SKM-1 (cell line): ENCODE results near the gene HIF3A.
"Not testable (repeated sequence)": the region's sequence is repeated elsewhere in the genome, so short reads cannot be mapped to it uniquely, and the experiment has no call there.

ENCODE experiments used
- DNase-seq: peaks from one replicate; lab custom pipeline; 2025; ENCODE audit not compliant: unreplicated experiment; lab: John Stamatoyannopoulos, UW

The HIF3A gene

DNA sequence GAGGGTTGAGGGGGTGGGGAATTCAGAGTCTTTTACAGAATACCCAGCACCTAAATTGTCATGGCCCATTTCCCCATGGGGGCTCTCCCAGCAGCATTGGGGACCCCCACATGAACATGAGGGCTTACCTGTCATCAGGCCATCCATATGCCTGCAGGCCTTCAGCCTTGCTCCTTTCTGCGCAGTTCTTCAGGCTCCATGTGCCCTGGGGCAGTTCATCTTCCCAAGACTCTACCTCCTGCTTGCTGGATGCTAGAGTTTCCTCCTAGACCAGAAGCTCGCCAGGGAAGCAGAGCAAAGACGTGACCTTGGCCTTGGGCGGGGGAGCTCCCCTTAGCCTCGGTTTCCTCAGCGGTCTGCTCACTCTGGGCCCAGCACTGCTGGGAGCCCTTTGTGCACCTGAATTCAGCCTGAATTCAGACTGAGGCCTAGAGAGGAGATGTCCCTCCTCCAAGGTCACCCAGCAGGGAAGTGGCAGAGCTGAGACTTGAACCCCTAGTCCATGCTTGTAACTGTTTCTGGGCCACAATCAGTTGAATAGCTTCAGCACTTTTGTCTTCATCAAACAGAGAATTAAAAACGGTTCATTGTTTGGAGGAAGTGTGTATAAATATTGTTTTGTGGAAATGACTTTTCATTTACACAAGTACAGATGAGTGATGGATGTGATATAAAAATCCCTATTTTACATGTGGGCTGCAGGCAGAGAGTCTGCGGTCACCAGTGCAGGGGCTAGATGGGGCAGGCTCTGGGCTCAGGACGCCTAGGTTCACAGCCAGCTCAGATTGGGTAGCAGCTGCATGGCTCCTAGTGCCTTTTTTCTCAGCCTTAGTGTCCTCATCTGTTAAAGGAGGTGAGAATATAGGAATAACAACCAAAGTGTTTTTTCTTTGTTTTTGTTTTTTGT is 59.6 kb downstream of the HIF3A start:
- DNase-seq: no peak

DNA sequence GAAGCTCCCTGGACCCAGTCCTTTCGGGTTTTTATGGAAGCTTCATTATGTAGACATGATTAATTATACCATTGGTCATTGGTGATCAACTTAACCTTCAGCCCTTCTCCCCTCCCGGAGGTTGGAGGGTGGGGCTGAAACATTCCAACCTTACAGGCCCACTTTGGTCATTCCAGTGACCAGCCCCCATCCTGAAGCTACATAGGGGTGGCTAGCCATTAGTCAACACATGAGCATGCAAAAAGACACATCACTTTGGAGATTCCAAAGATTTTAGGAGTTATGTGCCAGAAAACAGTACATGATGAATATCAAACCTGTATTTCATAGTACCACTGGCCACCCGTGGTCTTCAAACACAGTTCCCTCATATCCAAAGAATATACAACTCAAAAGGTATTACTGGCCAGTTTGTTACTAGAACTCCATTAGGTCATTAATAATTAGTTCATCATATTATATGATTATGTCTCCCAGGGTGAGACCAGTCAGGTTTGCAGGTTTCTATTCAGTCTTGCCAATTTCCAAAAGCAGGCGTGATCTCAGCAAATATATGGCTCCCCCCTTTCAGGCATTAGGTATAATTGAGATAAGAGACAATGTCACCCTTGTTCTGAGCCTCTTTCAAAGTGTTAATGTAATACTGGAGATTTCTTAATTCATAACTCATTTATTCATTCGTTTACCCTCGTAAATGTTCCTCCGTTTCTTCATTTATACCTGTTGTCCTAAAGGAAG is 61.2 kb downstream of the HIF3A start:
- no peak for DNase-seq

DNA sequence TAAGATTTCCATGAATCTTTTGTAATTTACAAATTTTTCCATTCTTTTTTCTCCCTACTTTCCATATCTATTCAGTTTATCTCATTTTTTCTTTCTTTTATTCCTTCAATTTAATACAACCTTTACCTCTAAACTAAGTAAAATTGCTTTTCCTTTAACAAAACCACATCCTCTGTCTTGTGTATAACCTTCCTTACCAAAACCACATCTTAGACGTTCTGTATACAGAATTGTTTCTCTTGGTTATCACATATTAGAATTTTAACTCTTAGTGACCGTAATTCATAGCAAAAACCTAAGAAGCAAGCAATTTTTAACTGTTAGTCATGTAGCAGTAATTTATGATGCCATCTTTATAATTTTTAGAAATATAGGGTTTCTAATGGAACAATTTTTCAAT is 65.1 kb downstream of the HIF3A start:
- no peak for DNase-seq

DNA sequence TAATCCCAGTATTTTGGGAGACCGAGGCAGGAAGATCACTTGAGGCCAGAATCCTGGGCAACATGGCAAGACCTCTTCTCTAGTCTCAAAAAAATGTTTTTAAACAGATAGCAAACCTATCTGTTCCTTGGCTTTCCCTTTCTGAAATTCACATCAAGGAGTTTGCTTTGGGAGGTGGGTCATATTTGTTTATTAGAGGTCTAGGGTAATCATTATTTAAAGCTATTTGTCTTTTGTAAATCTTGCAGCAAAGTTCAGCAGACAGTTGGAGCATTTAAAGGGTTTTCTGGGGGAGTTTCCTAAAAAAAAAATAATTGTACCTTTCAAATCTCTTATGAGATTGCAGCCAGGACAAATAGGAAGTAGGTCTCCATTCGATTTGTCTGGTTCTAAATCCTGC is 67.5 kb downstream of the HIF3A start:
- DNase-seq: no peak

DNA sequence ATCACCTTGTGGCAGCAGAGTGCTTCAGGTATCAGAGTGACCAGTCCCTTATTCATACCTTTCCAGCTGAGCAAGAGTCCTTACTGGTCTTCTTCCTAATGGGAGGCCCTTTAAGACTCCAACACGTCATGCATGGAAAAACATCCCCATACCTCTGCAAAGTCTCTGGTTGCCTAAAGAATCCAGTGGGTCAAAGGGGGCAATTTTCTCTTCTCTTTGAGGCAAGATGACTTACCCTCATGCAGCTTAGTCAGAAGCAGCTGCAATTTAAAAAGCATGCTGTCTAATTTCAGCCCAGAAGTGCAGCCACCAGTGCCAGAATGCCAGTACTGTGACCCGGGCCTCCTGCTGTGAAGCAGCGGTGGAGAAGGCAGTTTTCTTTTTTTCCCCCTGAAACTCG is 68.7 kb downstream of the HIF3A start:
- DNase-seq: no peak

DNA sequence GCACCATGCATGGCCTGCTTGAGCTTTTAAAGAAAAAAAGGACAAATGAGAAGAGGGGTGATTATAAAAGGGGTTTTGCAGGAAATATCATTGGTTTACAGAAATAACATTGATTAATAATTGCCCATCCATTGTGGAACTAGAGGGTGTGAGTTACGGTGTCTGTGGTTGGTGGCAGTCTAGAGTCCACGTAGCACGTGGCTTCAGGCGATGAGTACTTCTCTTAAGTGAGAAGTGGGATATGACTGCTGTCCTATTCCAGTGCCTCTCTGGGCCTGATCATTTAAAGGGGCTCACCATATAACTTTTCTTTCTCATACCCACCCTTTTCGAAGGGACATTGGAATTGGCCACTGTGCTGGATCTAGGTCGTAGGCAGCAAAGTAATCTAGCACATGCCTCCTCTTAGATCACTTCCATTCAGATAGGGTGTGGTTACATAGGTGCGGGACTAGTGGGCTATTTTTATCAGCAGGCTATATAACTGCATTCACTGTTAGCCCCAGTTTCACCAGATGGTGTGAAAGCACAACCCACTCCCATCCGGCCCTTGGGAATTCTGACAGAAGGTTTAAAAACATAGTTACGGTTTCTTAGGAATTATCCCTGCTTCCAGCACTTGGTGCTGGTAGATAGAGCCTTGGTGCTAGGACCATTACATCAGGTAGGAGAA is 69.9 kb downstream of the HIF3A start:
- DNase-seq: no peak

DNA sequence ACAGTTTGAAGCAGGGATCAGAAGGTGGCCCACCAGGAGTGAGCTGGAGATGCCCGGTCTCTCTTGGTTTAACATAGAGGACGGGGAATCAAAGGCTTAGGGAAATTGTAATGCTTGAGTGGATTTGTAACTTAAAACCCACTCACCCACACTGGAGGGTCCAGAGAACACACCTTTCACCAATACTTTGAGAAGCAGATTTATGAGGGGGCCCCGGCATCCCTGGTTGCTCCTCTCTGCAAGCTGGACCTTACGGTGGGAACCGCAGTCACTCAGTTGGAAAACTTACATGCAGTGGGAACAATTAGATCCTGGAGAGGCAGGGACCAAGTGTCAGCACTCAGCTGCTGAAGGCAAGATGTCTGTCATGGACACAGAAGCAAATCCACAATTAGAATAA is 70.6 kb downstream of the HIF3A start:
- DNase-seq: no peak

DNA sequence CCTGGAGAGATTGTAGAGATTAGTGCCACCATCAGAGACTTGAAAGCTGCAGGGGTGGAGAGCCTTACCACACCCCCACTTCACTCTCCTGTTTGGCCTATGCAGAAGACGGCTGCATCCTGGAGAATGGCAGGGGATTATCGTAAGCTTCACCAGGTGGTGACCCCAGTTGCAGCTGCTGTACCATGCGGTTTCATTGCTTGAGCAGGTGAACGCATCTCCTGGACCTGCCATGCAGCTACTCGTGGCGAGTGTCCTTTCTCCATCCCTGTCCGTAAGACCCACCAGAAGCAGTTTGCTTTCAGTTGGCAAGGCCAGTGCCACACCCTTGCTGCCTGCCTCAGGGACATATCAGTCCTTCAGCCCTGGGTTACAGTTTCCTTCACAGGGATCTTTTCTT is 71.3 kb downstream of the HIF3A start:
- DNase-seq: no peak

DNA sequence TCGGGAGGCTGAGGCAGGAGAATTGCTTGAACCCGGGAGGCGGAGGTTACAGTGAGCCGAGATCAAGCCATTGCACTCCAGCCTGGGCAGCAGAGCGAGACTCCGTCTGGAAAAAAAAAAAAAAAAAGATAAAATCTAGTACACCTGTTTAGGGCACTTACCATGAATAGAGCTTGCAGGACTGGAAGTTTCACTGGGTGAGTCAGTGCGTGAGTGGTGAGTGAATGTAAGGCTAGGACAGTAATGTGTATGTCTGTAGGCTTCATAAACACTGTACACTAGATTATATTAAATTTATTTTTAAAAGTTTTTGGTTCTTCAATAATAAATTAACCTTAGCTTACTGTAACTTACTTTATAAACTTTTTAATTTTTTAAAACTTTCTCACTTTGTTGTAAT is 73.0 kb downstream of the HIF3A start:
- DNase-seq: no peak

DNA sequence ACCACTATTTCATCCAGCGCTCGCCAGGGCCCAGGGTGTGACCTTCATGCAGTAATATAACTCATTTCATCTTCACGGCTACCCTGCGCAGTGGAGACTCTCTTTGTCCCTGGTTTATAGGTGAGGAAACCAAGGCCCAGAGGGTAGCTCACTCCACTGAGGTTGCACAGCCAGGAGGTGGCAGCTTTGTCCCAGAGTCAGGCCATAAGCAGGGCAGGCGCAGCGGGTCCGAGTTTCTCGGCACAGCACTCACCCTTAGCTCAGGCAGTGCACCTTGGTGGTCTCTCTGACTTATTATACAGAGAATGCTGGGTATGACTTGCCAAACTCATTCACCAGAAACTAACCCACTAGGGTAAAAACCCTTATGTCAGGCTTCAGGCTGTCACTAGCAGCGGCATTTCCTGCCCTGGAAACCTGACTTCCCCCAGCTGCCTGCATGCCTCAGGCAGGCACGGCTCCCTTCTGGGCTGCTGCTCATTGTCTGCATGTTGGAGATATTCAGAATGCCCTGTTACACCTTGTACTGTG is 74.6 kb downstream of the HIF3A start:
- DNase-seq: no peak

DNA sequence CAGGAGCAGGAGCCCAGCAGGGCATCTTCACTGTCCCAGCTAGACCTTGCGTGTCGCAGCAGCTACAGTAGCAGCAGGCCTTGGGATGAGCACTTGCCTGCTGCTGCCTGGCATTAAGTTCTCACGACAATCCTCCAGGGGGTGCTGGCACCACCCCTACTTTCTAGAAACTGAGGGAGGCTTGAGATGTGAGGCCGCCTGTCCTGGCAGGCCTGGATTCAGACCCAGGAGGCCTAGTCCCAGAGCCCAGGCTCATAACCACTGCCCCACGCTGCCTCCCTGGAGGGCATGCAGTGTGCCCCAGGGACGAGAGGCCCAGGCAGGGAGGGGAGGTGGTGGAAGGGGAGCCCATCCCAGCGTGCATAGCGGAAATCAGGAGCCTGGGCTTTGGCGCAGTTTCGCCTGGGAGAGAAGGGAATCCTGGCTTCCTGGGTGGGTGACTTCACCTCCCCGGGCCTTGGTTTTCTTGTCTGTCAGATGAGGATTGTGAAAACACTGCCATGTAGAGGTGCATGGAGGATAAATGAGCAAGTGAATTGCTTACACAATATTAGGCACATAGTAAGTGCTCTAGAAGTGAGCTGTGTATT is 76.2 kb downstream of the HIF3A start:
- no peak for DNase-seq

DNA sequence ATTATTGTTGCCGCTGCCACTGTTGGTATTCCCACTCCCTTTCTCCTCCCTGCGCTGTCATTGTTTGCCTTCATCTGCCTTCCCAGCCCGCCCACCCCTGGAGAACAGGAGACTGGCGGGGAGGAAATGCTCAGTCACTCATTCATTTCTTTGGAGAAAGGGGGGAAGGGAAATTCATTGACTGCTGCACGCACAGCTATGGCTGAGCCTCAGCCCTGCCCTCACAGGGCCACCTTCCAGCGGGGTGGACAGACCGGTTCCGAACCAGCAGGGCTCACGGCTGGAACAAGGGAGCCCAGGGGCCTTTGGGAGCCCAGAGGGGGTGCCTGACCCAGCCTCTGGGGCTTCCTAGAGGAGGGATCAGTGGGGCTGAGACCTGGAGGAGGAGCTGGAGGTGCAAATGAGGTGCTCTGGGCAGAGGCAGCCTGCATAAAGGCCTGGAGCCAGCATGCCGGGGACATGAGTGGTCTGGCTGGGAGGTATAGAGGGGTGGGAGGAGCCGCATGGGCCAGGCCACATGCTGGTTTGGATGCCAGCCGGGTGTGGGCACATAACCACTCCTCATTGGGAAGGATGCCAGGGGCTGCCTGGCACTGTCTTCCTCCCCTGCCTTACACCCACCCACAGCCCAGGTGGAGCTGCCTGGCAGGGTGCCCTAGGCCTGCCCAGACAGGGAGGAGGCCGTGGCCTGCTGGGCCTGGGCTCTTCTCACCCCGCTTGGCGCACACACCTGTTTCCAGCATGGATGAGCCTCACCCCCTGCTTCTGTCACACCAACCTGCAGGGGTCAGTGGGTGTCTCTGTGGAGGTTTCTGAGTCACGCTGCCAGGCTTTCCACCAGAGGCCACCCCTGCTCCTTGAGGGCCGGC is 76.9 kb downstream of the HIF3A start:
- DNase-seq: no peak

DNA sequence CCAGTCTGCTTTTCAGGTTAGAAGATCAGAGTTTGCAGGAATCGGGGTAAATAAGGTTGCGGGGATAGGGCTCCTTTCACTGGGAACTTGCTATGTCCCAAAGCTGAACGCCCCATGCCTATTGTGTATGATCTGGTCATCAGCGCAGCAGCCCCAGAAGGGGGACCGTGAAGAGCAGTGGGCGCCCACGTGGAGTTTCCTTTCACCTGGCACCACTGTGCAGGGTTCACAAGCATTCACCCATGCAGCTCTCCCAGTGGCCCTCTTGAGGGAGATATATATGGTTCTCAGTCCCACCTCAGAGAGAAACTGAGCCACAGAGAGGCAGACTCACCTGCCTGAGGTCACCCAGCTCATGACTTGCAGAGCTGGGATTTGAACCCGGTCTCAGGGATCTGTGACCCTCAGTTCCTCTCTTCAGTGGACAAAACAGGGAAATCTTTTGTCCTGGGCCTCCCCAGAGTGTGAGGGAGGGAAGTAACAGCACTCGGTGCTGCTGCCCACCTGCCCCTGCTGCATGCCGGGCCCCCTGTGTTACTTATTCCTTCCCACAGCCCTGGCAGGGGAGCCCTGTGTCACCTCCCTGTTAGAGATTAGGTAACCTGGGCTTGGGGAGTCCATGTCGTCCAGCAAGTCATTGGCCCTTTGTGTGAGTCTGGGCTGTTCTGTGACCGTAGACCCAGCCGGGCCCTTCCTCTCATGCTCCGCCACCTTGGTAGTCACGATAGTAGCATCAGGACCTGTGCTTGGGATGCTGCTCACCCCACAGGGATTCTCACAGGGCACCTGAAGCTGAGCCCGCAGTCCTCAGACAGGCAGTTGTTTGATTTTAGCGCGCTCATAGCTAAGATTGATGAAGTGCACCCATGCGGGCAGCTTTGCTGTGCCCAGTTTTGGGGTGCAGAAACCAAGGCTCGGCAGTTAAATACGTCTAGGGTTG is 78.0 kb downstream of the HIF3A start:
- DNase-seq: no peak

DNA sequence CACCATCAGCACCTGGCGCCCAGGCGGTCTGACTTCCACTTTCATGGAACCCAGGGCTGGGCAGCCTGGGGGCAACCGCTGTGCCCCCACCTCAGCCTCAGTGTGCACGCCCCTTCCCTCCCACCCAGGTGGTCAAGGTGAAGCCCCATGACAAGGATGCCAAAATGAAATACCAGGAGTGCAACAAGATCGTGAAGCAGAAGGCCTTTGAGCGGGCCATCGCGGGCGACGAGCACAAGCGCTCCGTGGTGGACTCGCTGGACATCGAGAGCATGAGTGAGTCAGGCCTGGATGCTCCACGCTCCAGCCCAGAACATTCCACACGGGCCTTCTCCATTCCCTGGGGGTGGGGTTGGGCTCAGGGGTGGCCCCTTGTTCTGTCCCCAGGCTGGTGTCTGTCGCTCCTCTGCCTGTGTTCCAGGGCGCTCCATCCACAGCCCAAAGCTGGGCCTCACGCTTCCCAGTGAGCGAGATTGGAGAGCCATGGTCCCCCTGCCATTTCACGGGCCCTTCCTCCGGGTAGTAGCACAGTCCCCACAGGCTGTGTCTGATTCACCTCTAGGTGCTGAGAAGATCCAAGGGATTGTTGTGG is 78.7 kb downstream of the HIF3A start:
- DNase-seq: not testable (repeated sequence)

DNA sequence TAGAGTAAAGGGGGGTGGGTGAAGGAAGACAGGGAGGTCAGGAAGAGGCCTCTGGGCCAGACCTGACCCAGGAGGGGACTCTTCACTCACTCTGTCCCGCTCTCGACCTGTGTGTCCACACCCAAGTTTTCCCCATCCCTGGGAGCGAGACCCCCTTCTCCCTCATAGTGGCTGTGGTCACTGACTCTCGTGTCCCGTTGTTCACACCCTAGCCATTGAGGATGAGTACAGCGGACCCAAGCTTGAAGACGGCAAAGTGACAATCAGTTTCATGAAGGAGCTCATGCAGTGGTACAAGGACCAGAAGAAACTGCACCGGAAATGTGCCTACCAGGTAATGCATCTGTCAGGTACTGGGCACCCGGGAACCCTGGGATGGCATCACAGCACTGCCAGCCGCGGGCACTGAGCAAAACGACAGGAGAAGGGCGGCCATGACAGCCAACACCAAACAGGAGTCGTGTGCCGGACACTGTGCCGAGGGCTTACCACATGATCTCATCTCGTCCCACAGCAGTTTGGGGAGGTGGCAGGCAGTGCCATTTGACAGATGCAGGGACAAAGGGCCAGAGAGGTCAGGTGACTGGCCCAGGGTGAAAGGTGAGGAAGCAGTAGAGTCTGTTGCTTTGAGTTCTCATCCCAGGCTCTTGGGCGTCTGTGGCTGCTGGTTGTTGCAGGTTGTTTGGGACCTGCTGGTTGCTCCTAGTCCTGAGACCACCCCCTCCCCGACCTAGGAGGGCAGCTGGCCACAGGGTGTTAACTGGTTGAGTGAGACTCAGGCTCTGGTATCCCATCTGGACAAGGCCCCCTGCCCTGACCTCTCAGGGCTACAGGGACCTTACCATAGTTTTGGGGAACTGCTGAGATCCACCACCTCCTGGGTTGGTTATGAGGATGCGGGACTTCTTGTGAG is 79.7 kb downstream of the HIF3A start:
- no peak for DNase-seq

DNA sequence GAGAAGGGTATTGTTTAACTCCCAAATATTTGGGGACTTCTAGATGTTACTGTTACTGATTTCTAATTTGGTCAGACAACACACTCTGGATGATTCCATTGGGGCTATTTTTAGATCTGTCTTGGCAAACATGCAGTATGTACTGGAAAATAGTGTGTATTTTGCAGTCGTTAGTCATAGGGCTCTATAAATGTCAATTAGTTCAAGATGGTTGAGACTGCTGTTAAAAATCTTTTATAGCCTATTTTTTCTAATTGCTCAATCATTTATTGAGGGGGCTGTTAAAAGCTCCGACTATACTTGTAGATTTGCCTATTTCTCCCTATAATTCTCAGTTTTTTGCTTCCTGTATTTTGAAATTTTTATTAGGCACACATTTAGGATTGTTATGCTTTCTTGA is 81.4 kb downstream of the HIF3A start:
- DNase-seq: no peak

DNA sequence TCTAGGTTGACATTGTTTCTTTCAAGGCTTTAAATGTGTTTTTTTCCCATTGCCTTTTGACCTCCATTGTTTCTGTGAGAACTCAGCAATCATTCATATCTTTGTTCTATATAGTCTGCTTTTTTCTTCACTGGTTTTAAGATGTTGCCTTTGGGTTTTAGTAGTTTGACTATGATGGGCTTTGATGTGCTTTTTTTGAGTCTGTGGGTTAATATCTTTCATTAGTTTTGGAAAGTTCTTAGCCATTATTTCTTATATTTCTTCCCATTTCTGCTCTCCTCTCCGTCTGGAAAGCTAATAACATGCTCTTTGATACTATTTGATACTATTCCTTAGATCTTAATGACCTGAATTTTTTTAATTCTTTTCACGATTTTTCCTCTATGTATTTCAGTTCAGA is 83.8 kb downstream of the HIF3A start:
- no peak for DNase-seq

DNA sequence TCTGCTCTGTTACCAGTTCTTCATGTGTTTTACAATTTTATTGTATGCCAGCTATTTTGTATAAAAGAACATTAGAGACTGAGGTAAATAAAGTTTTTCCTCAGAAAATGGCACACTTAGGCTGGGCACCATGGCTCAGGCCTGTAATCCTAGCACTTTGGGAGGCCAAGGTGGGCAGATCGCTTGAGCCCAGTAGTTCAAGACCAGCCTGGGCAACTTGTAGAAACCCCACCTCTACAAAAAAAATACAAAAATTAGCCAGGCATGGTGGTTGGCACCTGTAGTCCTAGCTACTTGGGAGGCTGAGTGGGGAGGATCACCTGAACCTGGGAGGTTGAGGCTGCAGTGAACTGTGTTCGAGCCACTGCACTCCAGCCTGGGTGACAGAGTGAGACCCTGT is 84.5 kb downstream of the HIF3A start:
- no peak for DNase-seq
